Astrocyte of the hippocampus (primary cell): ENCODE results near the gene FAM32A.

Experiments
- DNase-seq: peaks from one replicate; pipeline ENCODE4 v3.0.0; 2011; ENCODE audit warnings: low read depth, low spot score

The FAM32A gene

GRCh38 chr19:16185123-16185767 lies at the start of gene FAM32A:
TSS of gene FAM32A (plus strand) at chr19:16185410. CDS start at chr19:16185443, 33 bp downstream.
- peak; percentile 99 for DNase-seq

GRCh38 chr19:16135430-16136127 lies 49.6 kb upstream of the FAM32A start:
- no peak for DNase-seq

- DNase-seq: no peak
Measured at GRCh38 chr19:16136185-16136999, 48.8 kb upstream of the FAM32A start.

DNA sequence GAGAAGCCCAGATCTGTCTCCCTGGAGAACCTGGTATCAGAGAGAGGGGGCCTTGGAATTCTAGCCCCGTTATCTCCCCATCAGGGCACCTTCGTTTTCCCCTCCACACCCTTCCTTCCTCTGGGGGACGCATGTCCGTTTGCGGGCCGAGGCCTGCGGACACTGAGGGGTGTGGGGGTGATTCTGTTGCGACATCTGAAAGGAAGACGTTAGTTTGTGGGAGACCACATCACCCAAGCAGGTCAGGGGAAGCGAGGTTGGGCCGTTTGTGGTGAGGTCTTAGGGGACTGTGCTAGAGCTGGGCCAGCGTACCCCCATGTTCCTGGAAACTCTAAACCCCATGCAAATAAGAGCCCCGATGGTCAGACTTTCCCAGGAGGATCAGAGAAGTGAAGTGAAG lies 45.5 kb upstream of the FAM32A start:
- DNase-seq: no peak

DNA sequence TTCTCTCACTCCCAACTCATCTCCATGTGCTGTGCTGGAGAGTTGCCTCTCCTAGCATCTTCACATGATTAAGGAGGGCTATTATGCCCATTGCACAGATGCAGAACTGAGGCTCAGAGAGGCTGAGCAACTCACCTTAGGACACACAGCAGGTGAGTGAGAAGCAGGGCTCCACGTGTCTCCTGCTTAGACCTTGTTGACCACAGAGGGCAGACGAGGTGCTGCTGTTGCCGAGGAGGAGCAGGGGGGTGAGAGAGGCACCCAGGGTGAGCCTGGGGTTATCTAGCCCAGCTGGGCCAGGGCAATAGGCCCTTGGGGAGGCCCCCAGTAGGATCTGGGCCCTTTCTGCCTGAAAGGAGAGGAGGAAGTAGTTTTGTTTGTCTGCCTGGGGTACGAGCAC lies 44.2 kb upstream of the FAM32A start:
- DNase-seq: no peak

DNA sequence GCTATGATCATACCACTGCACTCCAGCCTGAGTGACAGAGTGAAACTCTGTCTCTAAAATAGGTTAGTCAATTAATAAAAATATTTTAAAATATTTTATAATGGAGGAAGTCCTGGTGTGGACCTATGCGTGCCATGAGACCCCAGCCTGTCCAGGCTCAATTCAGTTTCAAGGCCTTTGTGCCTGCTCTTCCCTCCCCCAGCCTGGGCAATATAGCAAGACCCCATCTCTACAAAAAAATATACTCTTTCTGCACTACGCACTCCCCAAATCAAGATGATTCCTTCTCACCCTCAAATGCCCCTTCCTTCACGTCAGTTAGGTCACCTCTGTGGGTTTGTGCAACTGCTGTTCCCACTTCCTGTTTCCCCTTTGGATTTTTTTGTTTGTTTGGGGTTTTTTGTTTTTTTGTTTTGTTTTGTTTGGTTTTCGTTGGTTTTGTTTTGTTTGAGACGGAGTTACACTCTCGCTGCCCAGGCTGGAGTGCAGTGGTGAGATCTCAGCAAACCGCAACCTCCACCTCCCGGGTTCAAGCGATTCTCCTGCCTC lies 43.1 kb upstream of the FAM32A start:
- DNase-seq: no peak

DNA sequence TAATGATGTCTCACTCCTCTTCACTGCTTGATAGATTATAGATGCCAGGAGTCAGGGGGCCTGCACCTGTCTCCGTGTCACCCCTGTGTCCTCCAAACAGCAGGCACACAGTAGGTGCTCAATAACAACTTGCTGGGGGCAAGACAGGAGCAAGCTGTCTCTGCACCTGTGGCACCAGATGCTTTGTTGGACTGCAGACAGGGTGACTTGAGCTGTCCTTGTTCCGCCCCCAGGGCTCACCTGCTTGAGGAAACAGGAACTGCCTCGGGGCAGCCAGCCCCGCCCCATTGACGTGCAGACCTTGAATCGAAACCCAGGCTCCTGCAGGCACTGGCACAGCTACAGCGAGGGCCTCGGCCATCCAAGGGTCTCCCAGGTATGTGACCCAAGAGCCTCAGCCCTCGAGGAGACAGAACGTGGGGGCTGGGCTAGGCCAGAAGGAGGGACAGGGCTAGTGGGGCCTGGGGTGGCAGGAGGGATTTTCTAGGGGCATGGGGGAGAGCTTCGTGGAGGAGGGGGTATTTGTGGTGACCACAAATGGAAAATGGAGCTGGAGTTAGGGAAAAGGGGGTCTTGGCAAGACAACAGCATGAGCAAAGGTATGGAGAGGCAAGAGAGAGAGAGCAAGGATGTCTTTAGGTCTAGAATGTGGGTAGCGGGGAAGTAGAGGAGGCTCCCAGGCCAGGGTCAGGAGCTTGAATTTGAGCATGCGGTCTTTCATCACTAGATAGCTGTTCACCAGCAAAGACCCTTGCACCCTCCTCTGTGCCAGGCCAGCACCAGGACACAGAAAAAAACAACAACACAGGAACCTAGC lies 41.6 kb upstream of the FAM32A start, which contains the start of gene HSH2D:
TSS of gene HSH2D (plus strand) at position 287 of the 817 bp plus-strand sequence. CDS start 5,066 bp downstream, outside the sequence.
- DNase-seq: no peak

DNA sequence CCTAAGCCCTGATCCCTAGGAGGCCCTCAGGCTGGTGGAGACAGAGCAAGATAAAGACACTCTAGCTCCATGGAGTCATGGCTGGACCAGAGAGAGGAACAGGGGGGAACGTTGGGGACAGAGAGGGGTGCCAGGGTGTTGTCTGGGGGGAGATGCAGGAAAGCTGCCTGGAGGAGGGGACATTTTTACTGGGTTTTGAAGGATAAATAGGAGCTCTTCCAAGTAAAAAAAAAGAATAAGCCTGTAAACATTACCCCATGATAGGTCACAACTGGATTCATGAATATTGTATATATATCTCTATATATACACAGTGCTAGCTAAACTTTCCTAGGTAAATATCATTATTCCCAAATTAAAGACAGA lies 41.0 kb upstream of the FAM32A start:
- DNase-seq: no peak

DNA sequence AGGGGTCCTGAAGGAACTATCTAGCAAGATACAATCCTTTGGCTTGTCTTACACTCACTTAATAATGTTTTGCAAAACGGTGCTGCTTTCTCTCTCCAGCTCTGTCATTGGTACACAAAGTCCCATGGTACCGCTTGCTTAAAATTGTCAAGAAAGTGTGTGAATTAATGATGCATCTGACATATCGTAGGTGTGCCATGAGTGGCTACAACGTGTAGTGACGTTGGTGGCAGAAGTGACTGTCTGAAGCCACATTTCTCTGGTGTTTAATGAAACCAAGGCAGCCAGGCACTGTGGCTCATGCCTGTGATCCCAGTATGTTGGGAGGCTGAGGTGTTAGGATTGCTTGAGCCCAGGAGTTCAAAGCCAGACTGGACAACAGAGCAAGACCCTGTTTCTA lies 39.1 kb upstream of the FAM32A start:
- no peak for DNase-seq

DNA sequence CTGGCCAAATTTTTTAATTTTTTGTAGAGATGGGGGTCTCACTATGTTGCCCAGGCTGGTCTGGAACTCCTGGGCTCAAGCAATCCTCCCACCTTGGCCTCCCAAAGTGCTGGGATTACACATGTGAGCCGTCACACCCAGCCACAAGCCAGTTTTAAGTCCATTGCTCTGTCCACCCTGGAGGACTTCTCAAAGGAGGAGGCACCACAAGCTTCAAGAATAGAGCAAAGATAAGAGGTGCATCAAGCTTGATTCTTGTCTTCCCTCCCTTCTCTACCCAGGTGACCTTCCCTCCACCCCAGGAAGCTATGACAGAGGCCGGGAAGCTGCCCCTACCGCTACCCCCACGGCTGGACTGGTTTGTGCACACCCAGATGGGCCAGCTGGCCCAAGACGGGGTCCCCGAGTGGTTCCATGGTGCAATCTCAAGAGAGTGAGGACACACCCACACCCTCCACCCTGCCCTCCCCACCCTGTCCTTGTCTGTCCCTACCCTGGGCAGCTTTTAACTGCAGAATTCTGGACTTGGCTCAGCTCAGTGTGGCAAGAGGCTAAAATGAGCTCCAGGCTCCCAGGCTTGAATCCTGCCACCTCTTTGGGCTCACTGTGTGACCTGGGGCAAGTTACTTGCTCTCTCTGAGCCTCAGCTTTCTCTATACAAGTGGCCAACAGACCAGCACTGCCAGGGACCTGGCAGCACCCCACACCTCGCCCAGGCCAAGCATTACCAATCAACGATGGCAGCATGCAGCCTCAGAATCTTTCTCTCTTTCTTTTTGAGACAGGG lies 36.6 kb upstream of the FAM32A start:
- DNase-seq: no peak

DNA sequence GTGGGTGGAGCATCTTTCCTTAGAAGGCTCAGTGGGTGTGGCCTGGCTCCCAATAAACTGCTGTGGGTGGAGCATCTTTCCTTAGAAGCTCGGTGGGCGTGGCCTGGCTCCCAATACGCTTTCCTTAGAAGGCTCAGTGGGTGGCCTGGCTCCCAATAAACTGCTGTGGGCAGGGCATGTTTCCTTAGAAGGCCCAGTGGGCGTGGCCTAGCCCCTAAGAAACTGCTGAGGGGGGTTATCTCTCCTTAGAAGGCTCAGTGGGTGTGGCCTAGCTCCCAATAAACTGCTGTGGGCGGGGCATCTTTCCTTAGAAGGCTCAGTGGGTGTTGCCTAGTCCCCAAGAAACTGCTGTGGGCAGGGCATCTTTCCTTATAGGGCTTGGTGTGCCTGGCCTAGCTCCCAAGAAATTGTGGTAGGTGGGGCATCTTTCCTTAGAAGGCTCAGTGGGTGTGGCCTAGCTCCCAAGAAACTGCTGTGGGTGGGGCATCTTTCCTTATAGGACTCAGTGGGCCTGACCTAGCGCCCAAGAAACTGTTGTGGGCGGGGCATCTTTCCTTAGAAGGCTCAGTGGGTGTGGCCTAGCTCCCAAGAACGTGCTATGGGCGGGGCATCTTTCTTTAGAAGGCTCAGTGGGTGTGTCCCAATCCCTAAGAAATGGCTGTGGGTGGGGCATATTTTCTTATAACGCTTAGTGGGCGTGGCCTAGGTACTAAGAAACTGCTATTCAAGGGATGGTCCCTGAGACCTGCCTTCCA lies 31.5 kb upstream of the FAM32A start:
- no peak for DNase-seq

DNA sequence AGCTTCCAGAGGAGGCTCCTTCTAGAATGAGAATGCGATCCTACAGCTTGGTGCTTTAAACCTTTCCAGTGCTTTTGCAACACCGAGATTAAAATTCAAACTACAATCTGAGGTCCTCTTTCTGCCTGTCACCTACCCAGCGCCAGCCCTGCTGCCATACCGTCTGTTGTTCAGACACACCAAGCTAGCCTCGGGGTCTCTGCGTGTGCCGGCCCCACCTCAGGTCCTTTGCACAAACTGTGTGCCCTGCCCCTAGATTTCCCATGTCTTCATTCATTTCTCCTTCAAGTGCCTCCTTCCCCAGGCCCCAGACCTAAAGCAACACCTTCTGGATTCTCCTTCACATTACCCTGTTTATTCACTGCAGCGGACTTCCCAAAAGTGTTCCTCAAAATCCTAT lies 30.7 kb upstream of the FAM32A start:
- DNase-seq: no peak

GRCh38 chr19:16155128-16155527 lies 30.1 kb upstream of the FAM32A start:
- no peak for DNase-seq

GRCh38 chr19:16156904-16157303 lies 28.3 kb upstream of the FAM32A start:
- DNase-seq: no peak

- no peak for DNase-seq
Measured at GRCh38 chr19:16157601-16158000, 27.6 kb upstream of the FAM32A start.

DNA sequence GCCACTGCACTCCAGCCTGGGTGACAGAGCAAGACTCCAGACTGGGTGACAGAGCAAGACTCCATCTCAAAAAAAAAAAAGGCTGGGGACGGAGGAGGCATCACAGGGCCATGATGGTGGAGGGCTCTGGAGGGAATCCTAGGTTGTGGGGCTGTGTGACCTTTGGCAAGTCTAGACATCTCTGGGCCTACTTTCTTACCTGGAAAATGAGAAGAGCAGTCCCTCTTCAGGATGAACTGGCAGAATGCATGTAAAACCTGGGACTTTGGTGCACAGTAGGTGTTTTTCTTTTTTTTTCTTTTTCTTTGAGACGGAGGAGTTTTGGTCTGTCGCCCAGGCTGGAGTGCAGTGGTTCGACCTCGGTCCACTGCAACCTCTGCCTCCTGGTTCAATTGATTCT lies 25.6 kb upstream of the FAM32A start:
- no peak for DNase-seq

- DNase-seq: no peak
Measured at GRCh38 chr19:16160445-16160942, 24.7 kb upstream of the FAM32A start.

GRCh38 chr19:16160943-16161560 lies 24.2 kb upstream of the FAM32A start:
- peak; percentile 74 for DNase-seq

GRCh38 chr19:16161840-16162239 lies 23.4 kb upstream of the FAM32A start:
- DNase-seq: peak; percentile 28
